B cell (primary cell): ENCODE results near the gene SSBP2. TPM values are rescaled to one million over a fixed set of nuclear protein-coding genes. Genes with fewer than 3 reads are reported as not detected.

Experiments used
- ATAC-seq: fragments of 200-7000 bp; cut with Tn5 transposase; one replicate; pipeline ENCODE4 v1.10.0; 2021; ENCODE audit warnings: low read depth, mild to moderate bottlenecking, moderate number of reproducible peaks, moderate library complexity
- CTCF ChIA-PET: fragments of 350-600 bp; sonication (Branson Sonifier 250); formaldehyde crosslinking; loops from one replicate; lab custom pipeline; 2021; ENCODE audit warnings: antibody characterized with exemption, inconsistent platforms; lab: Charles Lee
- POLR2A ChIA-PET: fragments of 350-600 bp; sonication (Branson Sonifier 250); formaldehyde crosslinking; loops from one replicate; lab custom pipeline; 2021; ENCODE audit warnings: antibody characterized with exemption; lab: Charles Lee
- DNase-seq: peaks from one replicate; pipeline ENCODE4 v3.0.0; 2013
- H2AFZ ChIP-seq: 2 replicates; pipeline ENCODE4 v1.6.1; 2012; ENCODE audit warnings: mild to moderate bottlenecking, low read depth, low read length; ENCODE audit not compliant: insufficient read depth, poor library complexity, severe bottlenecking
- H3K27ac ChIP-seq, 2 donors: 1 replicate in 1 of 2; 2 replicates in 1 of 2; pipeline ENCODE4 v1.5.1; 2012 to 2013; ENCODE audit warnings: low read length in 2 of 2, mild to moderate bottlenecking in 2 of 2, moderate library complexity in 1 of 2
- H3K27me3 ChIP-seq, 4 experiments: fragments of 200-600 bp in 1 of 4; sonication (generic) in 1 of 4; replicated peaks in 1 of 4; 1 replicate in 2 of 4; 2 replicates in 2 of 4; pipeline versions ENCODE4 v1.6.1 to v1.7.0; 2013 to 2016; ENCODE audit warnings: low read length in 3 of 4, mild to moderate bottlenecking in 2 of 4, mixed read lengths in 1 of 4, moderate library complexity in 1 of 4; ENCODE audit not compliant: insufficient read depth in 4 of 4, control insufficient read depth in 3 of 4; ENCODE audit errors: control extremely low read depth in 1 of 4
- H3K36me3 ChIP-seq, 2 experiments: replicated peaks in 1 of 2; 1 replicate in 1 of 2; 2 replicates in 1 of 2; pipeline versions ENCODE4 v1.6.1 to v1.7.1; 2013; ENCODE audit warnings: low read length in 1 of 2; ENCODE audit not compliant: insufficient read depth in 2 of 2, control insufficient read depth in 1 of 2; ENCODE audit errors: control extremely low read depth in 1 of 2, extremely low read depth in 1 of 2
- H3K4me1 ChIP-seq, 2 donors: fragments of 200-600 bp in 1 of 2; sonication (generic) in 1 of 2; 1 replicate in 1 of 2; 2 replicates in 1 of 2; pipeline versions ENCODE4 v1.5.1 to v1.6.1; 2013 to 2017; ENCODE audit warnings: low read length in 2 of 2; ENCODE audit not compliant: control insufficient read depth in 2 of 2, insufficient read depth in 2 of 2
- H3K4me2 ChIP-seq: replicated peaks from 2 replicates; pipeline ENCODE3; 2012; ENCODE audit warnings: mild to moderate bottlenecking, low read depth, low read length; ENCODE audit not compliant: poor library complexity, severe bottlenecking
- H3K4me3 ChIP-seq, 5 experiments: fragments of 200-600 bp in 1 of 5; sonication (generic) in 1 of 5; 1 replicate in 3 of 5; 2 replicates in 2 of 5; pipeline versions ENCODE4 v1.5.1 to v1.7.0; 2011 to 2016; ENCODE audit warnings: low read length in 4 of 5, mild to moderate bottlenecking in 4 of 5, low read depth in 2 of 5, control low read depth in 1 of 5, moderate library complexity in 1 of 5; ENCODE audit not compliant: insufficient read depth in 1 of 5; ENCODE audit errors: control extremely low read depth in 1 of 5, extremely low read depth in 1 of 5
- H3K79me2 ChIP-seq: fragments of 200-600 bp; sonication (generic); one replicate; pipeline ENCODE4 v1.6.0; 2016; ENCODE audit warnings: low read length; ENCODE audit not compliant: control insufficient read depth, insufficient read depth
- H3K9ac ChIP-seq: fragments of 200-600 bp; sonication (generic); 2 replicates; pipeline ENCODE4 v1.6.1; 2017; ENCODE audit warnings: mild to moderate bottlenecking, low read length, moderate library complexity
- H3K9me3 ChIP-seq, 3 donors: one replicate each; pipeline versions ENCODE4 v1.6.1 to v1.7.1; 2013; ENCODE audit warnings: low read length in 2 of 3; ENCODE audit not compliant: control insufficient read depth in 2 of 3, insufficient read depth in 1 of 3; ENCODE audit errors: control extremely low read depth in 1 of 3
- H4K20me1 ChIP-seq: 2 replicates; pipeline ENCODE4 v1.6.0; 2012; ENCODE audit warnings: mild to moderate bottlenecking, low read length; ENCODE audit not compliant: insufficient read depth, control insufficient read depth, poor library complexity, severe bottlenecking
- H3K27ac Mint-ChIP-seq: one replicate; pipeline ENCODE4 v1.8.0; 2021; ENCODE audit warnings: mixed read lengths
- H3K27me3 Mint-ChIP-seq: one replicate; pipeline ENCODE4 v1.8.0; 2021; ENCODE audit warnings: mixed read lengths
- H3K4me1 Mint-ChIP-seq: one replicate; pipeline ENCODE4 v1.8.0; 2021; ENCODE audit warnings: mixed read lengths
- H3K4me3 Mint-ChIP-seq: one replicate; pipeline ENCODE4 v1.8.0; 2021; ENCODE audit warnings: mixed read lengths
- H3K9me3 Mint-ChIP-seq: one replicate; pipeline ENCODE4 v1.8.0; 2022; ENCODE audit warnings: mixed read lengths; ENCODE audit not compliant: insufficient read depth
- CTCF ChIP-seq: fragments of 200-600 bp; IDR thresholded peaks from one replicate; pipeline ENCODE4 v1.8.0; 2022; ENCODE audit warnings: antibody characterized with exemption, mild to moderate bottlenecking
- EZH2 ChIP-seq: IDR thresholded peaks from 2 replicates; pipeline ENCODE4 v1.6.1; 2012; ENCODE audit warnings: borderline replicate concordance, low read depth, mild to moderate bottlenecking, moderate library complexity, low read length; ENCODE audit not compliant: insufficient read depth, poor library complexity, severe bottlenecking
- WGBS: methylation state at CpG from one replicate; pipeline ENCODE4 v1.1.5; 2013; ENCODE audit warnings: missing lambda C conversion rate; ENCODE audit not compliant: insufficient coverage; 5-methylcytosine and 5-hydroxymethylcytosine counted together
- intact Hi-C: fragments of 100-400 bp; cut with micrococcal nuclease; formaldehyde crosslinking; loops from one replicate; pipeline ENCODE4 v1.10.0; 2022
- polyA plus RNA-seq: library from polyadenylated mRNA; depleted of rRNA; stranded (reverse); fragments of >200 nt; gene quantifications from 2 replicates; pipeline ENCODE4 v1.2.3, GENCODE V29; 2012
- total RNA-seq, 2 donors: library from RNA; stranded (reverse); fragments of 120-200 nt in 1 of 2; gene quantifications; 1 replicate in 1 of 2; 2 replicates in 1 of 2; pipeline versions ENCODE4 v1.2.3 to v1.2.4, GENCODE V29; 2013 to 2022

SSBP2 gene
- total and polyA plus RNA-seq, 2 donors (not counting 1 experiment from before 2014, with no cell fraction given) = 40.9 to 49.6 TPM

GRCh38 chr5:81371354-81371876 lies 379.5 kb downstream of the SSBP2 start:
- Histone ChIP-seq H3K27ac (no peak overlapping the region), H3K36me3 (no peaks in the 10 kb centered on the region), H3K79me2 (no peaks in the 10 kb centered on the region), H3K27me3 (no peaks in the 10 kb centered on the region), H4K20me1 (no peaks in the 10 kb centered on the region), H2AFZ (no peak overlapping the region), H3K4me3 (no peak overlapping the region), H3K9me3 (peaks cover 0 to 5% (median 0%) of the 10 kb centered on the region in 3 donors), H3K9ac (no peak overlapping the region), H3K4me2 (no peak overlapping the region), H3K4me1 (no peaks in the 10 kb centered on the region)
- no peak overlapping the region for H3K4me3 Mint-ChIP-seq
- intact Hi-C loops = no loop called here
- no peaks in the 10 kb centered on the region for H3K9me3 Mint-ChIP-seq
- DNase-seq = no peak
- no peak for ATAC-seq
- H3K27ac Mint-ChIP-seq = no peak overlapping the region
- no peaks in the 10 kb centered on the region for H3K4me1 Mint-ChIP-seq
- ChIA-PET POLR2A (no interaction called here), CTCF (no interaction called here)
- 95% methylated on average over 2 of the region's 2 CpGs for WGBS
- TF ChIP-seq CTCF (no peak), EZH2 (no peak)
- H3K27me3 Mint-ChIP-seq = peaks cover 21% of the 10 kb centered on the region

- Histone ChIP-seq H3K4me1 (no peaks in the 10 kb centered on the region), H3K4me2 (no peak overlapping the region), H3K36me3 (no peaks in the 10 kb centered on the region), H3K27me3 (no peaks in the 10 kb centered on the region), H3K9me3 (peaks cover 0 to 5% (median 0%) of the 10 kb centered on the region in 3 donors), H3K79me2 (no peaks in the 10 kb centered on the region), H2AFZ (no peak overlapping the region), H4K20me1 (no peaks in the 10 kb centered on the region), H3K4me3 (no peak overlapping the region), H3K27ac (no peak overlapping the region), H3K9ac (no peak overlapping the region)
- no peak overlapping the region for H3K4me3 Mint-ChIP-seq
- POLR2A ChIA-PET = no interaction called here
- no peaks in the 10 kb centered on the region for H3K9me3 Mint-ChIP-seq
- intact Hi-C loops = no loop called here
- H3K27me3 Mint-ChIP-seq = peaks cover 16% of the 10 kb centered on the region
- no peak for ATAC-seq
- no peaks in the 10 kb centered on the region for H3K4me1 Mint-ChIP-seq
- no peak for DNase-seq
- H3K27ac Mint-ChIP-seq = no peak overlapping the region
- TF ChIP-seq CTCF (no peak), EZH2 (no peak)
- CTCF ChIA-PET = no interaction called here
These were observed 380.0 kb downstream of the SSBP2 start for GRCh38 chr5:81370912-81371311.
